ENCODE measurements around the gene NAV3.

NAV3 gene

DNA sequence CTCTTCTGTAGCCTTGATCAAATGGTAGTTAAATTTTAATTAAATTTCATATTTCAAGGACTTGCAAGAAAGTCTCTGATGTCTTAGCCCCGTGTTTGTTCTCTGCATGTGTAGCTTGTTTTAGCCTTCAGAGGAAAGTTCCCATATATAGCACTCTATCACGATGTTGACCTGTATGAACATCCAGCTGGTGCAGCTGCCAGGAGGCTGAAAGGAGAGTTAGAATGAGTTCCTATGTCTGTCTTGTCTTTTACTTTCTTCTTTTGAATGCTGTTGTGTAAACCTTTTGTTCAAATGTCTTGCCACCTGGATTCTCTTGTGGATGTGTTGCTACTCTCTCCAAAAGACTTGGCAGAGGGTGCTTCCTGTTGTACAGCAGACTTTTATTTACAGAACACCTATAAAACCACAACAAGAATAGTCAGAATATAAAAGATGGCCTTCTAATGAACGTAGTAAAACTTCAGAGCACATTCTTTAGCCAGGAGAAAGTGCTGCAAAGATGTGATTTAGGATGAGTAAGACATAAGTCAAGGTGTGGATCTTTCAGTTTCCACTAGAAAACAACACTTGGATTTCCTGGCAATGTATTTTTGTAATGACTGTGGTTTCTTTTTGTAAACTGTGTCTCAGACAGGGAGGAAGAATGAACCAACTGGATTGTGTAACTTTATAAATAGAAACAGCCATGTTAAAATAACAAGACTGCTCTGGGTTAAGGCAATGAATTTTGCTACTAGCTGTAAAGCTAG, 17.2 kb downstream of the NAV3 start:
- no peak for DNase-seq

GRCh38 chr12:77850129-77850528, 19.4 kb downstream of the NAV3 start:
- DNase-seq: no peak

DNA sequence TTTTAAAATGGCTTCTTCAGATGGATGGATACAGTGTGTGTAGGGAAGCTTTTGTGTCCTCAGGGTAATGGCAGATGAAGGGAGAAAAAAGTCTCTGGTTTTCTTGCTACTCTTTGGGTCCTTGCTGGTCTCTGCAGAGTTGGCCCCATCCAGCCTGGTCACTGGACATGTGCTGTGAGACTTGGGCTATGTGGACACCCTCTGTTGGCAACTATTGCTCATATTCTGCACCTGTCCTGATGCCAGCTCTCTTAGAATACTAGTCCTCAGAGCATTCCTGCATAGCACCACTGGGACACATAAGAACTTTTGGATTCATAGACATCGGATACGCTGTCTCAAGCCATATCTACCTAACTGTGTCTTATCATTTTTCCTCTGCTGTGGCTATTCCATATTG, 20.0 kb downstream of the NAV3 start:
- no peak for DNase-seq

GRCh38 chr12:77855548-77855947, 24.9 kb downstream of the NAV3 start:
- DNase-seq: no peak

GRCh38 chr12:77861317-77861716, 30.6 kb downstream of the NAV3 start:
- DNase-seq: no peak

GRCh38 chr12:77865178-77865577, 34.5 kb downstream of the NAV3 start:
- no peak for DNase-seq

- no peak for DNase-seq
Observed at GRCh38 chr12:77878901-77879300, 48.2 kb downstream of the NAV3 start.

GRCh38 chr12:77882709-77883108, 52.0 kb downstream of the NAV3 start:
- no peak for DNase-seq

- DNase-seq: no peak
Observed at GRCh38 chr12:77888611-77889010, 57.9 kb downstream of the NAV3 start.

- DNase-seq: no peak
Observed at GRCh38 chr12:77891518-77892147, 60.9 kb downstream of the NAV3 start.

DNA sequence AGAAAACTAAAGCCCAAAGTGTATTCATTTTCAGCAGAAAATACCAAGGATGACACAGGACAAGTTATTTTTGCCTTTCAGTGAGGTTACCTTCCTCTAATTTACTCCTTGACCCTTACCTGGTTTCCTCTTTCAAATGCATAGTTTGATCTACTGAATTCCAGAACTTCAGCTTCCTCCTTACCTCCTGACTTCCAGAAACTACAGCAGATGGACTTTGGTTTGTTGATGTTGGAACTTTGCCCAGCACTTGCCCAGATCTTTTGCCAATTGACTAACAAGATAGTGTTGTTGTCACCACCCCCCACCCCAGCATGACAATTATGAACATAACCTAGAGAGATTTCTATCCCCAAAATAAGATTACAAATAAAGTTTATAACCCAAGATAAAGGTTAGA, 63.2 kb downstream of the NAV3 start:
- no peak for DNase-seq

GRCh38 chr12:77894556-77894955, 63.9 kb downstream of the NAV3 start:
- no peak for DNase-seq

DNA sequence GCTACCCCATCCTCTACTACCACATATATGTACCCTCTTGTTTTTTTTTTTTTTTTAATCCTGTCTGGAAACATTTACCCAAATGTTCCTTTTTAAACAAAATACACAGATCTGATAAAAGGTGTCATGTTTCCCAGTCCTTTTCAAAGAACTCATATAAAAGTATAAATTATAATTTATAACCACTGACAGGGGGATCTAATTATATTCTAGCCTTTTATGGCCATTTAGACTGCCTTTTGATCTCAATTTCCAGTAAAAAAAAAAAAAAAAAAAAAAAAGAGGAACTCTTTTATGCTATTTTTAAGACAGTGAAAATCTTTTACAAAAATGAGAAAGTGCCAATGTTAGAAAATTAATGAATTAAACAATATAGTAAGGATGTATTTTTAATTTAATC, 65.0 kb downstream of the NAV3 start:
- no peak for DNase-seq

- no peak for DNase-seq
Observed at GRCh38 chr12:77907936-77908335, 77.2 kb downstream of the NAV3 start.

GRCh38 chr12:77914081-77914488, 83.4 kb downstream of the NAV3 start:
- no peak for DNase-seq

DNA sequence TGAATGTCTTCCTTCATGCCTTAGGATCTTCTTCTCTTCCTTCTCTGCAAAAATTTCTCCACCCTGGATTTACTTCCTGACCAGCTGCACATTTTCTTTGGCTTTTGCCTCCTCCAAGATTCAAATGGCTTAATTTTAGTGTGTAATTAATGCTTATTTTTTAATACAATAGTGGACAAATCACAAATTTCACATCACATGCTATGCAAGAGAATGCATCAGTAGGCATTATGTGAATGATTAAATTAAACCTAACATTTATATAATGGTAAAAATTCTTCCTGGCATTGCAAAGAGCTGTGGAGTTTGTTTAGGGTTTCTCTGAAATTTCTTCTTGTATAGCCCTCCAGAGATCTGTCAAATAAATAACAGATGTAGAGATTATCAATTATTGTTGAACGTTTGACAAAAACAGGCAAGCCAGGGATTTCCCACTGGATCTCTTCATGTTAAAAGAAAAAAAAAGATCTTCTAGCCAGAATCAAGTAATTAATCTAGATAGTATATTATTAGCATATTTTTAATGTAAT, 84.4 kb downstream of the NAV3 start:
- DNase-seq: no peak

- DNase-seq: no peak
Observed at GRCh38 chr12:77916276-77916675, 85.6 kb downstream of the NAV3 start.

- no peak for DNase-seq
Observed at GRCh38 chr12:77918046-77918445, 87.4 kb downstream of the NAV3 start.

- no peak for DNase-seq
Observed at GRCh38 chr12:77919450-77919849, 88.8 kb downstream of the NAV3 start.

GRCh38 chr12:77923882-77924281, 93.2 kb downstream of the NAV3 start:
- DNase-seq: no peak

- no peak for DNase-seq
Observed at GRCh38 chr12:77924703-77925102, 94.0 kb downstream of the NAV3 start.

DNA sequence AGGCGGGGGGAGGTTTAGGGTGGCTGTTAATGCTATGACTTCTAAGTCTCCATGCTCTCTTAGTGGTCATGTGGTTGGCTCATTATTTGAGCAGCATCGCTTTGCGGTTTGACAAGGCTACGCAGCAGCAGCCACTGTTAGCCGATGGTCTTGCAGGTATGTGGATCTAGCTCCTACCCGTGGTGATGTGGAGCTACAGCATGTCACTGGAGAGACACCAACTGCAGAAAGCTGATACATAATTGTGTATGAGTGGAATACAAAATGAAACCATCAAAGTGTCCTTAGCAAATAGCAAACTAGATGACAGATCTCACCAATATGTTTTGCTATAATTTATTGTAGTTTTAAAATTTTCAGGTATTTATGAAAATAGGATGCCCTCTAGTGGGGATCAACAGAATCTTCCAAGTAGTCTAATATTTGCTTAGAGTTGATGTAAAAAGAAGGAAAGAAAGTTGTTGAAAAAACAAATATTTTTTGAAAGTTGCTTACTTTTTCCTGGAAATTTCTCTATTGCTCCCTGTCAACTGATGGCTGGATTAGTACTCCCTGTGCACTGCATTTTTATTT, 94.9 kb downstream of the NAV3 start:
- DNase-seq: peak; percentile 37

DNA sequence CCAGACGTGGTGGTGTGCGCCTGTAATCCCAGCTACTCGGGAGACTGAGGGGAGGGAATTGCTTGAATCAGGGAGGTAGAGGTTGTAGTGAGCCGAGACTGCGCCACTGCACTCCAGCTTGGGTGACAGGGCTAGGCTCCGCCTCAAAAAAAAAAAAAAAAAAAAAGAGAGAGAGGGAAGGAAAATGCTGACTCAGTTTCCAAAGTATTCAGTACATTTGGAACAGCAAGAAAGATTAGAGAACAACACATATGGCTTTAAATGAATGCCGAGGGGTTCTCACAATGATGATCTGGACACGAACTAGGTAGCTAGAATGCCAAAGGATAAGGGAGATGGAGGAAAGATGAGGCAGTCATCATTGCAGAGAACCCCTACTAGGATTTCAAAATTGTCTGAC, 97.4 kb downstream of the NAV3 start:
- DNase-seq: no peak

GRCh38 chr12:77932216-77932615, 101.5 kb downstream of the NAV3 start:
- no peak for DNase-seq
